Activated CD4-positive, alpha-beta T cell treated with anti-CD3 and anti-CD28 coated beads for 24 hours (primary cell): ENCODE data around the gene PDE11A.
"Not testable (repeated sequence)": the region's sequence is repeated elsewhere in the genome, so short reads cannot be mapped to it uniquely, and the experiment has no call there.

Source experiments
- DNase-seq, 2 donors: peaks; one replicate each; pipeline ENCODE4 v3.0.0-alpha.2; 2020; ENCODE audit warnings: low read depth in 2 of 2

Gene PDE11A

GRCh38 chr2:178072383-178073301, at the start of gene PDE11A:
Gene PDE11A (minus strand): TSS chr2:178072777. CDS start chr2:178072437, 340 bp downstream.
- DNase-seq, result peak; percentile 9 to 33

- DNase-seq, result no peak
Observed at GRCh38 chr2:178119179-178119922, 46.8 kb upstream of the PDE11A start.

GRCh38 chr2:178117725-178118124, 45.1 kb upstream of the PDE11A start:
- no peak for DNase-seq

- no peak for DNase-seq
Observed at GRCh38 chr2:178115271-178115670, 42.7 kb upstream of the PDE11A start.

GRCh38 chr2:178114462-178114861, 41.9 kb upstream of the PDE11A start:
- no peak for DNase-seq

- DNase-seq, result peak; percentile 82 to 83
Observed at GRCh38 chr2:178112202-178113152, 39.9 kb upstream of the PDE11A start, which contains the start of gene RBM45. Gene RBM45 (plus strand): TSS chr2:178112437. CDS start chr2:178112547, 110 bp downstream.

- DNase-seq, result no peak
Observed at GRCh38 chr2:178111743-178112142, 39.2 kb upstream of the PDE11A start.

- DNase-seq, result no peak
Observed at GRCh38 chr2:178110681-178111080, 38.1 kb upstream of the PDE11A start.

- no peak for DNase-seq
Observed at GRCh38 chr2:178109813-178110212, 37.2 kb upstream of the PDE11A start.

- DNase-seq, result no peak
Observed at GRCh38 chr2:178108176-178108575, 35.6 kb upstream of the PDE11A start.

- no peak for DNase-seq
Observed at GRCh38 chr2:178106053-178106452, 33.5 kb upstream of the PDE11A start.

- DNase-seq, result no peak
Observed at GRCh38 chr2:178105566-178105965, 33.0 kb upstream of the PDE11A start.

- DNase-seq, result no peak
Observed at GRCh38 chr2:178101321-178102079, 28.9 kb upstream of the PDE11A start.

- DNase-seq, result no peak
Observed at GRCh38 chr2:178093471-178093870, 20.9 kb upstream of the PDE11A start.

GRCh38 chr2:178088774-178089270, 16.2 kb upstream of the PDE11A start:
- no peak for DNase-seq

- DNase-seq, result no peak
Observed at GRCh38 chr2:178084273-178084672, 11.7 kb upstream of the PDE11A start.

- no peak for DNase-seq
Observed at GRCh38 chr2:178082408-178083045, 9.9 kb upstream of the PDE11A start.

GRCh38 chr2:178079279-178079678, 6.7 kb upstream of the PDE11A start:
- not testable (repeated sequence) for DNase-seq

GRCh38 chr2:178076130-178076529, 3.6 kb upstream of the PDE11A start:
- DNase-seq, result no peak

GRCh38 chr2:178075006-178075326, 2.4 kb upstream of the PDE11A start:
- no peak for DNase-seq
